Ishikawa (cell line): Measurements from ENCODE around the gene MYO9B.

Experiments
- CEBPB ChIP-seq: IDR thresholded peaks from 2 replicates; pipeline ENCODE4 v1.6.1; 2012
- CREB1 ChIP-seq: IDR thresholded peaks from 2 replicates; pipeline ENCODE4 v1.6.1; 2012; ENCODE audit warnings: low read depth
- EGR1 ChIP-seq: IDR thresholded peaks from 2 replicates; pipeline ENCODE4 v1.6.1; 2012
- EP300 ChIP-seq: IDR thresholded peaks from 2 replicates; pipeline ENCODE4 v1.6.1; 2012; ENCODE audit warnings: borderline replicate concordance
- FOXM1 ChIP-seq: IDR thresholded peaks from 2 replicates; pipeline ENCODE4 v1.6.1; 2012; ENCODE audit warnings: low read depth, borderline replicate concordance
- NFIC ChIP-seq: IDR thresholded peaks from 2 replicates; pipeline ENCODE4 v1.6.1; 2012
- RAD21 ChIP-seq: IDR thresholded peaks from 2 replicates; pipeline ENCODE4 v1.6.1; 2012; ENCODE audit warnings: low read depth
- TAF1 ChIP-seq: IDR thresholded peaks from 2 replicates; pipeline ENCODE4 v1.6.1; 2012; ENCODE audit warnings: low read depth, mild to moderate bottlenecking
- TCF12 ChIP-seq: IDR thresholded peaks from 2 replicates; pipeline ENCODE4 v1.6.1; 2012; ENCODE audit warnings: low read depth
- TEAD4 ChIP-seq: IDR thresholded peaks from 2 replicates; pipeline ENCODE4 v1.6.1; 2012
- YY1 ChIP-seq: IDR thresholded peaks from 2 replicates; pipeline ENCODE4 v1.6.1; 2012; ENCODE audit warnings: low read depth
- ZBTB7A ChIP-seq: IDR thresholded peaks from 2 replicates; pipeline ENCODE4 v1.6.1; 2012; ENCODE audit warnings: low read depth
- TF ChIP-seq, protein P1 (sequence below): IDR thresholded peaks from 2 replicates; pipeline ENCODE4 v1.6.1; 2012
- TF ChIP-seq, protein P2 (sequence below): IDR thresholded peaks from 2 replicates; pipeline ENCODE4 v1.6.1; 2012
- TF ChIP-seq, protein P3 (sequence below): IDR thresholded peaks from 2 replicates; pipeline ENCODE4 v1.6.1; 2012; ENCODE audit warnings: low read depth, mild to moderate bottlenecking

Gene MYO9B

GRCh38 chr19:17153996-17154395 is 78.4 kb downstream of the MYO9B start:
- TF ChIP-seq EP300 (no peak), TEAD4 (no peak), FOXM1 (no peak), YY1 (no peak), ZBTB7A (no peak), TAF1 (no peak), RAD21 (no peak), EGR1 (no peak), TCF12 (no peak), CREB1 (no peak), NFIC (no peak), CEBPB (no peak)
- TF ChIP-seq, protein P1, sequence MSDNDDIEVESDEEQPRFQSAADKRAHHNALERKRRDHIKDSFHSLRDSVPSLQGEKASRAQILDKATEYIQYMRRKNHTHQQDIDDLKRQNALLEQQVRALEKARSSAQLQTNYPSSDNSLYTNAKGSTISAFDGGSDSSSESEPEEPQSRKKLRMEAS = no peak
- TF ChIP-seq, protein P2, sequence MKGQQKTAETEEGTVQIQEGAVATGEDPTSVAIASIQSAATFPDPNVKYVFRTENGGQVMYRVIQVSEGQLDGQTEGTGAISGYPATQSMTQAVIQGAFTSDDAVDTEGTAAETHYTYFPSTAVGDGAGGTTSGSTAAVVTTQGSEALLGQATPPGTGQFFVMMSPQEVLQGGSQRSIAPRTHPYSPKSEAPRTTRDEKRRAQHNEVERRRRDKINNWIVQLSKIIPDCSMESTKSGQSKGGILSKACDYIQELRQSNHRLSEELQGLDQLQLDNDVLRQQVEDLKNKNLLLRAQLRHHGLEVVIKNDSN = no peak
- TF ChIP-seq, protein P3, sequence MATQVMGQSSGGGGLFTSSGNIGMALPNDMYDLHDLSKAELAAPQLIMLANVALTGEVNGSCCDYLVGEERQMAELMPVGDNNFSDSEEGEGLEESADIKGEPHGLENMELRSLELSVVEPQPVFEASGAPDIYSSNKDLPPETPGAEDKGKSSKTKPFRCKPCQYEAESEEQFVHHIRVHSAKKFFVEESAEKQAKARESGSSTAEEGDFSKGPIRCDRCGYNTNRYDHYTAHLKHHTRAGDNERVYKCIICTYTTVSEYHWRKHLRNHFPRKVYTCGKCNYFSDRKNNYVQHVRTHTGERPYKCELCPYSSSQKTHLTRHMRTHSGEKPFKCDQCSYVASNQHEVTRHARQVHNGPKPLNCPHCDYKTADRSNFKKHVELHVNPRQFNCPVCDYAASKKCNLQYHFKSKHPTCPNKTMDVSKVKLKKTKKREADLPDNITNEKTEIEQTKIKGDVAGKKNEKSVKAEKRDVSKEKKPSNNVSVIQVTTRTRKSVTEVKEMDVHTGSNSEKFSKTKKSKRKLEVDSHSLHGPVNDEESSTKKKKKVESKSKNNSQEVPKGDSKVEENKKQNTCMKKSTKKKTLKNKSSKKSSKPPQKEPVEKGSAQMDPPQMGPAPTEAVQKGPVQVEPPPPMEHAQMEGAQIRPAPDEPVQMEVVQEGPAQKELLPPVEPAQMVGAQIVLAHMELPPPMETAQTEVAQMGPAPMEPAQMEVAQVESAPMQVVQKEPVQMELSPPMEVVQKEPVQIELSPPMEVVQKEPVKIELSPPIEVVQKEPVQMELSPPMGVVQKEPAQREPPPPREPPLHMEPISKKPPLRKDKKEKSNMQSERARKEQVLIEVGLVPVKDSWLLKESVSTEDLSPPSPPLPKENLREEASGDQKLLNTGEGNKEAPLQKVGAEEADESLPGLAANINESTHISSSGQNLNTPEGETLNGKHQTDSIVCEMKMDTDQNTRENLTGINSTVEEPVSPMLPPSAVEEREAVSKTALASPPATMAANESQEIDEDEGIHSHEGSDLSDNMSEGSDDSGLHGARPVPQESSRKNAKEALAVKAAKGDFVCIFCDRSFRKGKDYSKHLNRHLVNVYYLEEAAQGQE = no peak

GRCh38 chr19:17155251-17155650 is 79.7 kb downstream of the MYO9B start:
- no peak for TF ChIP-seq EP300
- TF ChIP-seq RAD21 = no peak
- TF ChIP-seq, protein P1 = no peak
- TF ChIP-seq TCF12 = no peak
- TF ChIP-seq EGR1 = no peak
- no peak for TF ChIP-seq YY1

GRCh38 chr19:17156296-17156946 is 80.8 kb downstream of the MYO9B start:
- TF ChIP-seq EP300 (no peak), NFIC (no peak), CREB1 (no peak), YY1 (no peak), ZBTB7A (no peak), FOXM1 (no peak), TAF1 (no peak), CEBPB (no peak), TEAD4 (no peak), RAD21 (no peak), EGR1 (no peak), TCF12 (no peak)
- TF ChIP-seq, protein P1 = no peak
- TF ChIP-seq, protein P3 = no peak
- TF ChIP-seq, protein P2 = no peak

DNA sequence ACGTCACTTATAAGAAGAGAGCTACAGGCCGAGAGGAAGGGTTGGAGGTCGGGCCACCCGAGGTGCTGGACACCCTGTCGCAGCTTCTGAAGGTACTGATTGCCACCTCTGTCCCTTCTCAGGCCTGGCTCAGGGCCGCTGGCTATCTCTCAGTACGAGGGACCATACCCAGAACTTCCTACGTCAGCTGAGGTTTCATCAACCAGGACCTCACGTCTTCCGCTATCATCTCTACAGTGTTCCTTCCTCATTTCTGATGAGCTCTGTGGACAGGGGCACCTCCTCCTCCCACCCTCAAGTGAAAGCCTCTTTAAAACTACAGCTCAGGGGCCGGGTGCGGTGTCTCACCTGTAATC is 81.3 kb downstream of the MYO9B start:
- TF ChIP-seq CREB1 (no peak), TEAD4 (no peak), TAF1 (no peak), CEBPB (no peak)
- TF ChIP-seq, protein P2 = no peak

DNA sequence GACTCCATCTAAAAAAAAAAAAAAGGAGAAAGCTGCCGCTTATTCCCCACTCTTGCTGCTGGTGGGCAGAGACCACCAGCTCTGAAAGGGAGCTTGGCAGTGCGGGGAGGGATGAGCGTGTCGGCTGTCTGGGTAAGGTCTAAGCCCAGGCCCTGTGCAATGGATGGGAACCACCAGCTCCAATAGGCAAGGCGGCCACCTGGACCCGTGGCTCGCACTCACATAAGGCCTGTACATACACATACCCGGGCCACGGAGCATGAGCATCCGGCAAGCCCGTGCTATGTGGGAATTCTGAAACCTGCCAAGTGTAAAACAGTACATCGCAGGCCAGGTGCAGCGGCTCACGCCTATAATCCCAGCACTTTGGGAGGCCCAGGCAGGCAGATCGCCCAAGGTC is 83.0 kb downstream of the MYO9B start:
- TF ChIP-seq CEBPB (no peak), FOXM1 (no peak), TAF1 (no peak), EP300 (no peak), EGR1 (no peak), TEAD4 (no peak), RAD21 (no peak), NFIC (no peak), YY1 (no peak)
- TF ChIP-seq, protein P3 = no peak
